ENCODE results near the gene OR4S1. TPM values are rescaled to one million over a fixed set of nuclear protein-coding genes. Genes with fewer than 3 reads are reported as not detected.

Gene OR4S1
- not detected in 2 replicates for total RNA-seq

GRCh38 chr11:48305923-48306322 is at the start of gene OR4S1:
Gene OR4S1 (plus strand): TSS chr11:48306223. CDS start chr11:48306223, 0 bp downstream.

GRCh38 chr11:48263423-48263911 is 42.6 kb upstream of the OR4S1 start, which contains the start of gene OR4X1:
Gene OR4X1 (plus strand): TSS chr11:48263861. CDS start chr11:48263861, 0 bp downstream.

DNA sequence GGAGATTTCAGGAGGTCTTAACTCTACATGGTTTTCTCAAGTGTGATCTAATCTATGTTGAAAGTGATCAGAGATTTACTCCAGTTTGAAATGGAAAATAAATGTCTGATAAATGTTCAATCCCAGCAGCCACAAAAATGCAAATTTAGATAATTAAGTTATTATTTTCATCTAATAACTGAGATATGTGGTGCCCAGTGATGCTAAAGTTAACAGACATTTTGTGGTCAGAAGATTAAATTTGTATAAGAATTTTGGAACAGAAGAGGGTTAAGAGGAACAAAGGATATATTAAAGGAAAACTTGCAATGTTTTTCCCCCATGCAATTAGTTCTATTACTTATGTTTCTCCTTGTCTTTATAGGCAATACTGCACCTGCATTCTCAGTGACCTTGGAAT is 18.6 kb downstream of the OR4S1 start, which contains the start of gene OR4C3:
Gene OR4C3, plus strand, starts transcription at position 301 of the 400 bp plus-strand sequence. CDS start 102 bp downstream, outside the sequence.

Other genes with a start within 250 kb of the OR4S1 start
- not detected in 2 replicates for gene OR4B1, start 89.4 kb upstream of the OR4S1 start, total RNA-seq
- not detected in 2 replicates for gene OR4X2, start 61.1 kb upstream of the OR4S1 start, total RNA-seq
- gene OR4X1, start 42.4 kb upstream of the OR4S1 start, total RNA-seq: not detected in 2 replicates
- gene OR4C3, start 18.7 kb downstream of the OR4S1 start, total RNA-seq: not detected in 2 replicates
- gene OR4C5, start 60.2 kb downstream of the OR4S1 start, total RNA-seq: not detected in 2 replicates
- not detected in 2 replicates for gene OR4A47, start 182.6 kb downstream of the OR4S1 start, total RNA-seq

All from dermis lymphatic vessel endothelial cell (primary cell).